RWPE1 (cell line): ENCODE results near the gene SERPINA10.

Experiments used
- CTCF ChIA-PET: fragments of 350-600 bp; sonication (Branson Sonifier 250); formaldehyde crosslinking; extraction: SDS; loops from one replicate; lab custom pipeline; 2021; lab: Yijun Ruan, JAX
- POLR2A ChIA-PET: fragments of 400-600 bp; formaldehyde crosslinking; extraction: SDS; loops from one replicate; lab custom pipeline; 2020; ENCODE audit warnings: antibody characterized with exemption; ENCODE audit not compliant: low non-redundant PET; lab: Yijun Ruan, JAX
- DNase-seq: peaks from one replicate; pipeline ENCODE4 v3.0.0; 2012; ENCODE audit warnings: low spot score
- H3K27ac ChIP-seq: fragments of 450-650 bp; 2 replicates; pipeline ENCODE4 v1.5.1; 2017
- TF ChIP-seq, protein P1 (sequence below): fragments of 450-650 bp; conservative IDR thresholded peaks from 2 replicates; pipeline ENCODE4 v1.5.1; 2017; ENCODE audit warnings: low read depth, mild to moderate bottlenecking

The SERPINA10 gene, protein sequence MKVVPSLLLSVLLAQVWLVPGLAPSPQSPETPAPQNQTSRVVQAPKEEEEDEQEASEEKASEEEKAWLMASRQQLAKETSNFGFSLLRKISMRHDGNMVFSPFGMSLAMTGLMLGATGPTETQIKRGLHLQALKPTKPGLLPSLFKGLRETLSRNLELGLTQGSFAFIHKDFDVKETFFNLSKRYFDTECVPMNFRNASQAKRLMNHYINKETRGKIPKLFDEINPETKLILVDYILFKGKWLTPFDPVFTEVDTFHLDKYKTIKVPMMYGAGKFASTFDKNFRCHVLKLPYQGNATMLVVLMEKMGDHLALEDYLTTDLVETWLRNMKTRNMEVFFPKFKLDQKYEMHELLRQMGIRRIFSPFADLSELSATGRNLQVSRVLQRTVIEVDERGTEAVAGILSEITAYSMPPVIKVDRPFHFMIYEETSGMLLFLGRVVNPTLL

DNA sequence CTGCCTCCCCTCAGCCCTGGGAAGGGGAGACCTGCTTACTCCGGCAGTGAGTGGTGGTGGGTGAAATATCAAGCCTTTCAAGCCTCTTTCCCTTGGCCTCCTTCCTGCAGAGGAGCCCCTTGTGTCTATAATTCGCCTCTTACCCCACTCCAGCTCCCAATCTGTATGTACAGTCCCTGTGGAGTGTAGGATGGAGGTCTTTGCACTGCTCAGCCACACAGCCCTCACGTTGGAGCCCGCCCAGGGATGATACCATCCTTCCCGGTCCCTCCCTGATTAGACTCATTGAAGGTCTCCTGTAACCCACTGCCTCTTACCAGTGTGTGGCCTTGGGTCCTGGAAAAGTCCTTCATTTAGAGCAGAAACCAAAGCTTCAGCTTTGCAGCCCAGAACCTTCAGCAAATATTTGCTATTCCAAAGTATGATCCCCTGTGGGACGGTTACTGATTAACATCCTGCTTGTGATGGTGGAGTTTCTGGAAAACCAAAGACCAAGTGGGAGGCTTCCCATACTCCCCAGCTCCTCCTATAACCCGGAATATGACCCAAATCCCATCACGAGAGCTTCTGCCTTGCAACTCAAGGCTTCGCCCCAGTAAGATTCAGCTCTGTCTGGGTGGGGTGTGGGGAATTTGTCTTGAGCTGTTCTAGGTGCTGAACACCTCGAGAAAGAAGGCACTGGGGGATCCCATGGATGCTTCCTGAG lies at the start of gene SERPINA10:
TSS of gene SERPINA10 (minus strand) at position 397 of the 706 bp plus-strand sequence. CDS start 2,675 bp downstream, outside the sequence.
- POLR2A ChIA-PET: no interaction called here
- TF ChIP-seq, protein P1, sequence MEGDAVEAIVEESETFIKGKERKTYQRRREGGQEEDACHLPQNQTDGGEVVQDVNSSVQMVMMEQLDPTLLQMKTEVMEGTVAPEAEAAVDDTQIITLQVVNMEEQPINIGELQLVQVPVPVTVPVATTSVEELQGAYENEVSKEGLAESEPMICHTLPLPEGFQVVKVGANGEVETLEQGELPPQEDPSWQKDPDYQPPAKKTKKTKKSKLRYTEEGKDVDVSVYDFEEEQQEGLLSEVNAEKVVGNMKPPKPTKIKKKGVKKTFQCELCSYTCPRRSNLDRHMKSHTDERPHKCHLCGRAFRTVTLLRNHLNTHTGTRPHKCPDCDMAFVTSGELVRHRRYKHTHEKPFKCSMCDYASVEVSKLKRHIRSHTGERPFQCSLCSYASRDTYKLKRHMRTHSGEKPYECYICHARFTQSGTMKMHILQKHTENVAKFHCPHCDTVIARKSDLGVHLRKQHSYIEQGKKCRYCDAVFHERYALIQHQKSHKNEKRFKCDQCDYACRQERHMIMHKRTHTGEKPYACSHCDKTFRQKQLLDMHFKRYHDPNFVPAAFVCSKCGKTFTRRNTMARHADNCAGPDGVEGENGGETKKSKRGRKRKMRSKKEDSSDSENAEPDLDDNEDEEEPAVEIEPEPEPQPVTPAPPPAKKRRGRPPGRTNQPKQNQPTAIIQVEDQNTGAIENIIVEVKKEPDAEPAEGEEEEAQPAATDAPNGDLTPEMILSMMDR: no peak
- CTCF ChIA-PET: interaction anchor here (0.7 to 1.2 kb wide), 2 partner anchors 14 to 156 kb away, joined by 3 to 5 read pairs; no protein-coding TSS in a partner anchor
- H3K27ac ChIP-seq: no peak within 1 kb of the TSS
- no peak for DNase-seq

DNA sequence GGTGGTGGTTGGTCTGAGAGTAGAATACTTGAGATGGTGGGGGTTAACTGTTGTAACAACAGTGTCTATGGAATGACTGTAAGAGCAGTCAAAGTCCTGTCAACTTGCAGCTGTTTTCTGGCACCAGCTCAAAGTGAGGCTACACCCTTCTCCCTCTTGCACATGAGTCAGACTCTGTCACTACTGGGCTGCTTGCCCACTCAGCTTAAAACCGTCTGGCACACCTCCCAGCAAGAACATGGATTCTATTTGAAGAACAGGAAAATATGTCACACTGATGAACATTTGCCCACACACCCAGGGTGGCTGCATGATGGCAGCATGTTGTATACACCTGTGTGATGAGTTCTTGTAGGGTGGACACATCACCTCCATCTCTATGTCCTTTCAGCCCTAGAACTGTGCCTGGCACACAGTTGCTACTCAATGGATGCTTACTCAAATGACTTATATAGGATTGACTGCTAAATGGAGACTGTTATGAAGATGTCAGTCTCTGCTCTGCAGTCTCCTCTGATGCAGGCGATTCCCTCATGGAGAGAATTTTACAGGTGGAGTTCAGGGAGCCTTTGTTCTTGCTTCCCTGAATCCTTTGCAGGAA lies 49.4 kb upstream of the SERPINA10 start:
- TF ChIP-seq, protein P1: no peak
- peak; percentile 95 for DNase-seq
- peak overlapping the region; percentile 69 for H3K27ac ChIP-seq
- ChIA-PET CTCF (interaction anchor here (0.5 kb wide), 1 partner anchor 45 kb away, joined by 3 read pairs; no protein-coding TSS in a partner anchor), POLR2A (no interaction called here)

- TF ChIP-seq, protein P1: no peak
- no peak for DNase-seq
- H3K27ac ChIP-seq: peak overlapping the region; percentile 69
- CTCF ChIA-PET: no interaction called here
- POLR2A ChIA-PET: no interaction called here
Measured at GRCh38 chr14:94341656-94342333, 48.7 kb upstream of the SERPINA10 start.

DNA sequence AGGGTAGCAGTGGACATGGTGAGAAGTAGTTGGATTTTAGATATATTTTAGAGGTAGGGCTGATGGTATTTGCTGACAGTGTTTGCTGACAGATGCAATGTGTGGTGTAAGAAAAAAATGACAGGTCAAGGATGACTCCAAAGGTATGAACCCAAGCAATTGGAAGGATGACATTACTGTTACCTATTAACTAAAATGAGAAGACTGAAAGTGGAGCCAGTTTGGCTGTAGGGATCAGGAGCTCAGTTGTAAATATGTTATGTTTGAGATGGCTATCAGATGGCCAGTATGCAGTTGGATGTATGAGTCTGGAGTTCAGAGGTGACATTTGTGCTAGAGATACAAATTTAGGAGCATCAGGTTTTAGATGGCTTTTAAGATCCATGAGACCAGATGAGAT lies 47.5 kb upstream of the SERPINA10 start:
- H3K27ac ChIP-seq: no peak overlapping the region
- DNase-seq: no peak
- TF ChIP-seq, protein P1: no peak
- ChIA-PET POLR2A (interaction anchor here (0.6 kb wide), 1 partner anchor 74 kb away, joined by 3 read pairs; no protein-coding TSS in a partner anchor), CTCF (interaction anchor here (0.6 kb wide), 1 partner anchor 83 kb away, joined by 5 read pairs; no protein-coding TSS in a partner anchor)

DNA sequence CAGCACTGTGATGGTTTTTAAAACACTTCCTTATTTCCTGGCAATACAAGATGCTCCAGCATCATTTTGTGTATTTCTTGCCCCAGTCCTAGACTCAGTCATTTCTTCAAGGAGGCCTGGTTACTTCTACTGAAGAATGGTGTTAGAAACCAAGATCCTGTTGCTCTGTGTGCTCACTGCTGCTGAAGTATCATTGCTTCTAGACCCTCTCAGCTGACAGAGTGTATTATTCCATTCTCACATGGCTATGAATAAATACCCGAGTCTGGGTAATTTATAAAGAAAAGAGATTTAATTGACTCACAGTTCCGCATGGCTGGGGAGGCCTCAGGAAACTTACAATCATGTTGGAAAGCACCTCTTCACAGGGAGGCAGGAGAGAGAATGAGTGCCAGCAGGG lies 45.0 kb upstream of the SERPINA10 start:
- POLR2A ChIA-PET: no interaction called here
- TF ChIP-seq, protein P1: no peak

More for the DNA sequence above, 45.0 kb upstream of the SERPINA10 start:
- no peak for DNase-seq
- CTCF ChIA-PET: no interaction called here
- H3K27ac ChIP-seq: no peak overlapping the region
